Measurements from ENCODE around the gene PSMD6.
A peak's percentile ranks its signal among the peaks of the same experiment; 100 is the strongest.

The PSMD6 gene

DNA sequence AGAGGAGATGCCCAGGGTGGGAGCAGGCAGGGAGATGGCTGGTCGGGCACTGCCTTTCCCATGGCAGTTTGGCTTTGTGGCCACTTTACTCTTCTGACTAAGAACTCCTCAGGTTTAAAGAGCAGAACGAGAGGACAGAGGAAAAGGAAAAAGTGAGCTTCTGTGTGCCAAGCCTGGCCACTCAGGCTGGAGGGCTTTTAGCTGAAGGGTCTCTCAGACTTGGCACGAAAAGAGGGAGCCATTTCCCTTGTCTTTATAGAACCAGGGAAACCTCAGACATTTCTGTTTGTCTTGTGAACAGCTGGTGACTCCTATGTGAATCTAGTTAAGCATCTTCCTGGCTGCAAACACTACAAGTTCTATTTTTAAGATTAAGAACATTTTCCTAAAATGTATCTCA is 23.3 kb upstream of the PSMD6 start:
- no peak for DNase-seq (ENCODE audit: low spot score)

DNA sequence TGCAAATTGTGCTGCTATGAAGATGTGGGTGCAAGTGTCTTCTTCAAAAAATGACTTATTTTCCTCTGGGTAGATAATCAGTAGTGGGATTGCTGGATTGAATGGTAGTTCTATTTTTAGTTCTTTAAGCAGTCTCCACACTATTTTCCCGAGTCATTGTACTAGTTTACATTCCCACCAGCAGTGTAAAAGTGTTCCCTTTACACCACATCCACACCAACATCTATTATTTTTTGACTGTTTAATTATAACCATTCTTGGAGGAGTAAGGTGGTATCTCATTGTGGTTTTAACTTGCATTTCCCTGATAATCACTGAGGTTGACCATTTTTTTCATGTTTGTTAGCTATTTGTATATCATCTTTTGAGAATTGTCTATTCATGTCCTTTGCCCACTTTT is 19.7 kb upstream of the PSMD6 start:
- DNase-seq (ENCODE audit: low spot score) = no peak

DNA sequence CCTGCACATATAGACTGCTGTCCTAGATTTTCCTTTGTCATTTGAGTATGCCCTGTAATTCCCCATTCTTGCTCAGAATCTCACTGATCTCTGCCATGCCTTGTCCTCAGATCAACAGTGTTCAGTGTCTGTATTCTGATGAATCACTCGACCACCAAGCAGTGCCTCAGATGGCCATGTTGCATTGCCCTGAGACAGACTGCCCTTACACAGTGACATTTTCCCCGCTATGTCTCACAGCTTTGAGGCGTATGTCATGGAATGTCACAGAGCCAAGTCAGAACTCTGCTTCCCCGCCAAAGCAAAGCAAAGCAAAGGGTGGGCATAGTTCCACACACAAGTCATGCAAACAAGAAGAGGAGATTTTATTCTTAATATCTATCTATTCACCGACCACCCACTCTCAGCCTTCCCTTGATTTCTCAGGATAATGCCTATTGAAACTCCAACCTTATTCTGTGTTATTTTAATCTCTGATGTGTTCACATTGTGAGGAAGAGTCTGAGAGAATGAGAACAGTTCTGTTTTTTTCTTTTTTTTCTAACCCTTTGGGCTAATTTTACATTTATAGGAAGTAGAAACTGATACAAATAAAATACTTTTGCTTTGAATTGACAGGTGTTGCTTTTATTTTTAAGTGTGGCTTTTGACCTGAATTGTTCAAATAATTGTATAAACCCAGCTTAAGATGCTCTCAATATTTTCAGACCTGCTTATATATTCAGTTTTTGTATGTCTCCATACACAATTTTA is 16.9 kb upstream of the PSMD6 start:
- DNase-seq (ENCODE audit: low spot score) = no peak

DNA sequence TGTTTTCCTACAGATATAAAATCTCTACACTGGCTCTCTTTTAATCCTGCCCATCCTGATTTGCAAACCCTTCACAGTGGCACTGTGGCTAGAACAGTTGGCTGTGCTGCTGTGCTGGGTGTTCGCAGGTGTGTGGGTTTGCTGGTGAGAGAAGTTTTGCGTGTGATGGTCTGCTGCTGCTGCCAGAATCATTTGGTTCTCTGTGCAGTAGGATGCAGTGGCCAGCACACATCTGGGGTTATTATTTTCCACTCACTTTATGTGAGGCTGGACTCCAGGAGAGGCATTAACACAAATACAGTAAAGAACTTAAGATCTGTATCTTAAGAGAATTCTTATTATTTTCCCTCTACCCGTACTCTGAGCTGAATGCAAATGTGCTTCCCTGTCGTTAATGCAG is 16.0 kb upstream of the PSMD6 start:
- no peak for DNase-seq (ENCODE audit: low spot score)

DNA sequence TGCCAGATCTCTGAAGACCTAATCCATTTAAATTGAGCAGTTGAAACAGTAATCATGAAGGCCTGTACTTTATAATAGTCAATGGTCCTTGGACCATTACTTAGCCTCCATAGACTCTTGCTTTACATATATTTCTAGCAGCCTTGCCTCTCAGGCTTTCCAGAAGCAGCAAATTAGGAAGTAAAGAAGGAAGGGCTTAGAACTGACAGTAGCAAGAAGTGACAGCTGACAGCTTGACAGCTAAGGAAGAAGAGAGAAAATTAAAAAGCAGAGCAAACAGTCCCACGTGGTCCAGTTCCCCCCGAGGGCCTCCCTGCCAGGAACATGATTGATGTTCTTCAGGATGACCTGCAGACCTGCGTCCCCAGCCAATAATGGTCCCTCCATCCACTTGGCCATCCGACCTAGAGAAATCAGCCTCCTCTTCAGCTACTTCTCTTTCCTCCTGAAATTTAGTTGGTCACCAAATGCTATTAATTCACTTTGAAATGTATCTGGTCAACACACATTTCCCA is 15.0 kb upstream of the PSMD6 start:
- DNase-seq (ENCODE audit: low spot score) = no peak

DNA sequence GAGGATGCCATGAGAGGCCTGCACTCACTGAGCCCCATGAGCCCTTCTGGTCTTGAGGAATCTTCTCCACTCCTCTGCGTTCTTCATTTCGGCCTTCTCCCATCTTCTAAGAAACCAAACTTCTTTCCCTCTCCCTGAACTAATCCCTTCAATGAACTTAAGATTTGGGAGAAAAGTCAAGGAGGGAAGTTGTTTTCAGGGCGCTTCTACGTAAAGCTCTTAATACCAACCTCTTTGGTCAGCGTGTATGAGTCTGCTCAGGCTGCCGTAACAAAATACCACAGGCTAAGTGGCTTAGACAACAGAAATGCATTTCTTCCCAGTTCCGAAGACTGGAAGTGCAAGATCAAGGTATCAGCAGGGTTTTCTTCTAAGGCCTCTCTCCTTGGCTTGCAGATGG is 13.8 kb upstream of the PSMD6 start:
- no peak for DNase-seq (ENCODE audit: low spot score)

DNA sequence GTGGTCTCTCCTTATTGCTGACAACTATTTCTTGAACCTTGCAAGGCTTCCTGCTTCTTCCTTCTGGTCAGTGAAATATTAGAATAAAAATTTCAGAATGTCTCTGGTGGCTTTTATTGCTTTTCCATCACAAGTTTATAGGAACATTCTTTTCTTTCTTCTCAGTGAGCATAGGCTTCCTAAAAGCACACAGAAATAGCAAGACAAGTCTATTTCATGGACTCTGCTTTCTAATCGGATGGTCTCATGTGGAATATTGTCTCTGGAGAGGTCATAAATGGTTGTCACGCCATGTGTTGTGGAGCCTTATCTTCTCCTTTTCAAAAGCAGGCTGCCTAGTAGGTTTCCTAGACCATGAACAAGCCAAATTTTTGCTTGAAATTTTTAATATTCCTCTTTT is 9.8 kb upstream of the PSMD6 start:
- no peak for DNase-seq (ENCODE audit: low spot score)

DNA sequence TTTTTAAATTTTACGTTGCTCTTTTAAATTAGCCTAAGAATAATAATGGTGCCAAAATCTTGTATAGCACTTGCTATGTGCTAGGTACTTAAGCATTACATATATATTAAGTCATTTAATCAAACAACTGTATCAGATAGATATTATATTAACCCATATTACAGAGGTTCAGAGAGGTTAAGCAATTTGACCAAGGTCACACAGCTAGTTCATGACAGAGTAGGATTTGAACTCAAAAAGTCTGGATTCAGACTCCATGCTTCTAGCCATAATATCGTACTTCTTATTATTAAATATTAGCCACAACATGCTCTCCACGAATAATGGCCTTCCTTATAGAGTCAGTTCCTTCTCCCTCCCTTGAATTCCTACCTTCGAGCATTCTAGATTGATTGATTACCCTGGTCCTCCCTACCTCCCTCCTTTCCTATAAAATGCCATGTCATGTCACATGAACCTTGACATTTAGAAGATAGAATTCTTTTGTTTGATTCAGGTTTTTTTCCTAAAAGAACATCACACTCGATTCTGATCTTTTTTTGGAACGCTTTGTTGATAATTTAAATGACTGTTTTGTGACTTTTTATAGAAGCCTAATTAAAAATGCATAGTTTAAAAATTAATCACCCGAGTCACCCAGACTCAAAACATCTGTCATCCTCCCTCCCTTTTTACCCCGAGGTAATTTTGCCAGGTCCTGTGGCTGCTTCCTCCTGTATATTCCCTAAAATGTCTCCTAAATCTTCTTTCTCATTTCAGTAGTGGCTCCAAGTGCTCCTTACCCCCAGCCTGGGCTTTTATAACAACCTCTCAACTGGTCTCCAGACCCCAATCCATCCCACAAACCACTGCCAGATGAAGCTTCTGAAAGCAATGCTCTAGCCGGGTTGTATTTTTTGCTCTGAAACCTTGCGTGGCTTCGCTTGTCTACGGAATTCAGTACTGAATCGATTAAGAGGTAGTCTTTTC is 8.5 kb upstream of the PSMD6 start:
- no peak for DNase-seq (ENCODE audit: low spot score)

DNA sequence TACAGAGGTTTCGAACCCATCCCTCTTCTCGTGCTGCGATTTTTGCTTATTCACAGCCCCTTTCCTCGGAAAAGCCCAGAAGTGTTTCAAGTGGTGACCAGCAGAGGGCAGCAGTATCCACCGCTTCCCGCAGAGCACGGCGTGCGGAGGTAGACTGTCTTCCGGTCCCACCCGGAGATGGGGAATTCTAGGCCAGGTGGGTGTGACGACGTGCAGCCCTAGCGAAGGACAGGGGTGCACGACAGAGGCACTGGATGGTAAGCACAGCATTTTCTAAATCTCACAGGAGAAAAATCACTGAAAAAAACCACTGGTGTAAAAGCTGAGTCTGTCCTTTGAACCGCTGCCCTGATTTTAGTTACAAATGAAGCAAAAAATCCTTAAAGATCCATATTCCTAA is 7.4 kb upstream of the PSMD6 start:
- peak; percentile 65 for DNase-seq (ENCODE audit: low spot score)

DNA sequence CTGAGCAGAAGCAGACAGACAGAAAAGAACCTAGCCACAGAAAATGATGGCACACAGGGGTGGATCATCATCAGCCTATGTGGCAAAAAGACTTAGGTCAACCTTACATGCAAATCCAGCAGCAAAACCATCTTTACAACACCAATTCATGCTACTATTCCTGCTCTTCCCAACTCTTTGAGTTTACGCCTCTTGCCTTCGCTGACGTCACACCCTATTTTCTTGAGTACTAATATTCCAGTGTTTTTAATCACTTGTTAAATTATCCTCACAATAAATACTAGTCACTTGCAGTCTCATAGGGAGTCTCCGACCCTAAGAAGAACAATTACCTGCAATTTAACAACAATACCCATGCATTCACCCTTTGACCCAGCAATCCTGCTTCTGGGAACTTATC is 6.0 kb upstream of the PSMD6 start:
- DNase-seq (ENCODE audit: low spot score) = no peak

DNA sequence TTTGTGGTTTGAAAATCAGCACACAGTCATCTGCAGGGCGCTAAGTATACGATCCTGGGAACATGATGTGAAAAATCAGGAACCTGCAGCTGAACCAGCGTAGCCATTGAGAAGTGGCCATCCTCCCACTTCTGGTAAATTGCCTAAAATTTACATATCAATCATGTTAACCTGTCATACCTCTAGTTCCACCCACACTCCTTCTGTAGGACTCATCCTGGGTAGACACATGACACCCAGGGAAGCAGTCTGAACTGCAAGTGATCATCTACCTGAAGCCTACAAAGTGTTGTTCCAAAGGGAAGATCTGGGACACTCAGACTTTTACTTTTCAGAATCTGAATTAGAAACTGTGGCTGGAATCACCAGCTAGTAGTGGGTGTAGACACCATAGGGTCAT is 5.5 kb upstream of the PSMD6 start:
- DNase-seq (ENCODE audit: low spot score) = no peak

DNA sequence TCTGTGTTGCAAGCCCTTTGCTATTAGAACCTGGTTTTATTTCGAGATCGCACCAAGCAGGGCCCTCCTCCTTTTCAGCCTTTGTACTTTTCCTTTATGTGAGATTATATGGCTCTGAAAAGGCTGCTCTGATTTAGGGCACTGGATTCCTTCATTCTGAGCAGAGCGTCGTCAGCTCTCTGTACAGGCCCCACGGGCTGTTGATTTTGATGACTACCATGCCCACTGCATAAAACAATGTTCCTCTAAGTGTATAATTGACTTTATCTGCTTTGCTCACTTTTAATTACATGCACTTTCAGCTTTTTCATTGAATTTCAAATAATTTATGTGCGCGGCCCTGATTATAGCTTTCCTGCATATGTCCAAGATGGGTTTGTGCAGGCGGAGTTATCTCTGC is 4.4 kb upstream of the PSMD6 start:
- DNase-seq (ENCODE audit: low spot score) = no peak

DNA sequence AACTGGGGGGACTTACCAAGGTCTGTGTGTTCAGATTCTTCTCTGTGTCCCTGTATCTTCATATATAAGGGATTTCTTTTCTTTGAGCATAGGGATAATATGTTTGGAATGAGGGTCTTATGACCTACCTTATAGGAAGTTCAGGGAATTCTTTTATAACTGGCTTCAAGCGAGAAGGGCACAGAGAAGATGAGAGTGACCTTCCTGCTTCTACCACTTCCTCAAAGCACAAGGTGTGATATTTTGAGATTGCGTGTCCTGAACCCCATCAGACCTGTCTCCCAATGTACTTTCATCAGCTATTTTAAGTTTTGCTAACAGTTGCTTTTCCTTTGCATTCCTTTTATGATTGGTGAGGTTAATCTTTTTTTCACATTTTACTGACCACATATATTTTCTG is 3.1 kb upstream of the PSMD6 start:
- DNase-seq (ENCODE audit: low spot score) = no peak

DNA sequence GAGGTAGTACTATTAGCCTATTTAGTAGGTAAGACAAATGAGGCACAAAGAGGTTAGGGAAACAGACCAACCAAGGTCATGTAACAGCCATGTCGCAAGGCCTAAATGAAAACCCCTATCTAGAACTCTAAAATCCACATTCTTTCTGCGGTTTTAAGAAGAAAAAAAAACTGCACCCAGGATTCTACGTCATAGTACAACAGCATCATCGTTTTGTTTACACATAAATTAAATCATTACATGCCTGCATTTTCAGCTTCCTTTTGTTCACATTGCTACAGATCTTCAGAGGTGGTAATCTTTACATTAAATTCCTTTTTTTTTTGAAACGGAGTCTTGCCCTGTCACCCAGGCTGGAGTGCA is 548 bp upstream of the PSMD6 start:
- DNase-seq (ENCODE audit: low spot score) = no peak

DNA sequence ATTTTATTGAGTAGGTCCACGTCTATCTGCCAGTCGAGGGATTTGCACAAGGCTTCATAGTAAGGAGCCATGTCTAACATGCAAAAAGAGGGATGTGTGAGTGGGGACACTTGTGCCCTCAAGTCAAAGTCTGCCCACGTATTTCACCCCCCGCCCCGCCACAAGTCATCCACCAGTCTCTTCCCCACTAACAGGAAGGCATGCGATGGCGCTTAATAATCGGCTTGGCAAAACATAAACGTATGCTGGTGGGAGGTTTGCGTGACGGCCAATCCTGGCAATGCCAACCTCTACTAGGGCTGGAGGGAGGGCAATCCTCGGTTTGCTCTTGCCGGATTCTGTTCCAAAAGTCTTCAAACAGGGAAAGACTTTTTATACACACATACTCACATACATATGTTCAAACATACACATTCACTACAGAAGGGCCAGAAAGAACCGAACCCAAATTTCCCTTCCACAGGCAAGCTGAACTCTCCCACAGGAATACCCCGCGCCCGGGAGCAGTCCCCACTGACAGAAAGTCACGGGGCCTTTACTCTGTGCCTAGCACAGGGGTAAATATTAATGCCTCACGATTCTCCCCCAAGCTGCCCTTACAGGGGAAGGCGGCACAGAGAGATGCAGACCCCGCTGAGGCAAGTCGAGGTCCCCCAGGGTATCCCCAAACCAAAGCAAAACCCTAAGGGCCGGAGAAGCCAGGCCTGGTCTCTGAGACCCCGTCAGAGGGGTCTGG is 675 bp downstream of the PSMD6 start:
- DNase-seq (ENCODE audit: low spot score) = no peak

DNA sequence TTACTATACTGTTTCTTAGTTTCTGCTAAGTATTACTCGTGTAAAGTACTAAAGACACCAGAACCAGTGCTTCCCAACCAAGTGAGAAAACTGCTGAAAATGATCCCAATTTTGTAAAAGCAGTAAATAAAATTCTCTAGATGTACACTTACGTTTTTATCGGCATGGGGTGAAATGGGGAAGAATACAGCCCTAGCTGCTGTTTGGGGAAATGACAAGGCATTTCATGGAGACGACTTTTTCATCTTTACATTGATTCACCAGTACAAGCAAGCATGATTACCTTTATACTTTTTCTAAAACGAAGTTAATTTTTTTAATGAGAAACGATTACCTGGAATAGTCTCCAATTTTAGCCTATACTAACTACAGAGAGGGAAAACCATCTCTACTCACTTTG is 1.4 kb downstream of the PSMD6 start:
- no peak for DNase-seq (ENCODE audit: low spot score)

DNA sequence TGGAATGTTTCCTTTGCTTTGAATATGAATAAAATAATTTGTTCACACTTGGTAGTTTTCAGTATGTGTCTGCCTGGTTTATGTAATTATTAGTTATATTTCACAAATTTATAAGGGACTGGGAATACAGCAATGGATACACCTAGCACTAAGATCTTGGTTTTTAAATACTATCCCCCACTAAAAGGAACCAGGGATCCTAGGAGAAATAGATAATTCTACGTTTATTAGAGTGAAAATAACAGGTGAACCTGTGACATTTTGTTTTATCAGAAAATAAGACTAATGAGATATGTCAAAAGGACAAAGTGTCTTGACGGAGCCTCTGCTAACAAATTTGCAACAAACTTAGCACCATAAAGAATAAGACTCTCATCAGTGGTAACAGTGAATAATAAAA is 3.4 kb downstream of the PSMD6 start:
- no peak for DNase-seq (ENCODE audit: low spot score)

DNA sequence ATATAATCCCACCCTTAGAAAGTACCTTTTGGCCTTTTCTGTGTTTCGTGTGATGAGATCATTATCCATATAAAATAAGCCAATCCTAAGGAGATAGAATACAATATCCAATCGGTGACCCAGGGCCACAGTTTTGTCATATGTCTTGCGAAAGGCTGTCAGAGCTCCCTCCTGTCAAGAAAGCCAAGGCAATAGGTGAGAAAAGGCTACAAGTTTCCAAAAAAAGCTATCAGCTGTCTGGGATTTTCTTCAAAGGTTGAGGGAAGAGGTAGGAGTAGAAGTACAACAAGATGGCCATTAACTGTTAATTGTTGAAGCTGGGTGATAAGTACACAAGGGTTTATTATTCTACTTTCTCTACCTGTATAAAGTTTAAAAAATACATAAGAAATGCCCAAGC is 4.0 kb downstream of the PSMD6 start:
- no peak for DNase-seq (ENCODE audit: low spot score)

DNA sequence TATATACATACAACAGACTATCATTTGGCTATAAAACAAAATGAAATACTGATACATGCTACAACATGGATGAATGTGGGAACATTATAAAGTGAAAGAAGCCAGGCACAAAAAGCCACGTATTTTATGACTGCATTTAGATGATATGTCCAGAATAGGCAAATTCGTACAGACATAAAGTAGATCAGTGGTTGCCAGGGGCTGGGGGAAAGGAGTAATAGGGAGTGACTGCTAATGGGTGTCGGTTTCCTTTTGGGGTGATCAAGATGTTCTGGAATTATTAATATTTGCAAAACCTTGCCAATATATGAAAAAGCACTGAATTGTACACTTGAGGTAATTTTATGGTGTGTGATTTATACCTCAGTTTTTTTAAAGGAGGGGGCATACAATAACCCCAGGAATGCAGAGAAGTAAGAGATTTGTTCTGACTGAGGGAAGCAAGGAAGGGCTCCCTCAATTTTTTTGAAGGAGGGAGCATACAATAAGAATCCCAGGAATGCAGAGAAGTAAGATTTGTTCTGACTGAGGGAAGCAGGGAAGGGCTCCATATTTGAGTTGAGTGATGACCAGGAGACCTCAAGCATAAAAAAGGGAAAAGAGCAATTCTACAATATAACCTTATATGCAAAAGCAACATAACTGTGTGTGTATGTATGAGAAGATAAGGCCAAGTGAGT is 6.2 kb downstream of the PSMD6 start:
- DNase-seq (ENCODE audit: low spot score) = no peak

DNA sequence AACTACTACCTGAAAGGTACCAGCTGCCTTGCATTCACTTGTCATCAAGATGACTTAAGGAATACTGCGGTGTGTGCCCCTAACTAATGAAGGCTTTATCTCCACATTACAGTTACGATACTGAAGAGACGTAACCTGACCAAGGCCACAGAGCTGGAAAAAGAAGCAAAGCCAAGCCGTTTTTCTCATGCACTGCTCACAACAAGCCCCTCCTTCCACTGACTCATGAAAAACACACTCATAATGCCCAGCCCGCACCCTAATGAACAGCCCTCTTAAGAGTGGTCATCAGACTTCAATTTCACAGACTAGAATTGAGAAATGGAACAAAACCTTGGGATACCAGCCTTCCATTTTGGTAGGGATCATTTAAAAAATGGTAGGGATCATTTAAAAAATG is 11.6 kb downstream of the PSMD6 start:
- DNase-seq (ENCODE audit: low spot score) = no peak

DNA sequence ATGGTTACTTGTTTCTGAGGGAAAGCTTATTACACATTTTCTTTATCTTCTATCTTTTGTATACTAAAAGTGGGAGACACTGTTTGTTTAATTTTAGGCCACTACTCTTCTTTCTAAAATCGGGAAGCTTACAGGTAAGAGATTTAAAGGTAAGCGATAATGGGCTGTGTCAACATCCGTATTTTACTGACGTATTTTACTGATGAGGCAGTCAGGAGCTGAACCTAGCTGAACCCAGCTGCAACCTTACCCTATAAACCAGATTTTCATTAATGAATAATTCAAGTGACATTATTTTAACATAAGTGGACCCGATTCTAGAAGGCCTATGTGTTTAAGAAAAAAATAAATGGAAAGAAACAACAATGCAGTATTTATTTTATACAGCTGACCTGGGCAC is 13.1 kb downstream of the PSMD6 start:
- DNase-seq (ENCODE audit: low spot score) = no peak

DNA sequence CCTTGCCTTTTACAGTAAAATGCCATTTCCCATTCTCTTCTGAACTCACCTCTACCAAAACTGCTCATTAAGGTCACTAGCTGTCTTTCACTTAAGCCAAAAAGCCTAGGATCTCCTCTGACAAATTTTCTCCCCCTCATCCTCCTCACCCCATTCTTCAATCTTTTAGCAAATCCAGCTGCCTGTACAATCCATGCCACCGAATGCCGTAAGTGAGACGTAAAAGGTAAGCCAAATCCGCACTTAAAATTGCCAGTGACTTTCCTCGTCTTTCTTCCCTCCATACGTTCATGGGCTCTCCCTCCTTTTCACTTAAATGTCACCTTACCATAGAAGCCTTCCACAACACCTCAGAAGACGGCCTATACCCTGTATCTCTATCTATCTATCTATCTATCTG is 13.8 kb downstream of the PSMD6 start:
- DNase-seq (ENCODE audit: low spot score) = no peak

Measured in putamen (tissue), 1 donor.